K562 (cell line): ENCODE measurements around the gene CMTM5.
"Not testable (repeated sequence)": the region's sequence is repeated elsewhere in the genome, so short reads cannot be mapped to it uniquely, and the experiment has no call there.

Experiments
- CTCF ChIP-seq, 3 experiments: IDR thresholded peaks in 2 of 3; conservative IDR thresholded peaks in 1 of 3; 2 replicates each; pipeline ENCODE4 v1.5.1; 2011 to 2012; ENCODE audit warnings: low read length in 3 of 3, mild to moderate bottlenecking in 3 of 3, control low read depth in 2 of 3, improper control_type of control experiment in 1 of 3, inconsistent platforms in 1 of 3, low read depth in 1 of 3, mixed read lengths in 1 of 3, moderate library complexity in 1 of 3; ENCODE audit not compliant: insufficient read depth in 2 of 3
- ZNF134 ChIP-seq: fragments of 250-450 bp; sonication (Bioruptor Pico); conservative IDR thresholded peaks from 2 replicates; pipeline ENCODE4 v1.4.0; 2020

- TF ChIP-seq ZNF134 (CRISPR knock-in tag); CTCF (IDR thresholded peaks at IDR 0.05 in 2 of 3, conservative IDR thresholded peaks at IDR 0.05 in 1 of 3; ENCODE audit: insufficient read depth in 2 of 3, low read depth in 1 of 3, low read length in 3 of 3): not testable (repeated sequence)
These were observed 42.8 kb downstream of the CMTM5 start for GRCh38 chr14:23419646-23420045.
